KBM-7 (cell line): ENCODE measurements around the gene CXCL5.
"Not testable (repeated sequence)": the region's sequence is repeated elsewhere in the genome, so short reads cannot be mapped to it uniquely, and the experiment has no call there.

Experiments used
- DNase-seq: peaks from one replicate; pipeline ENCODE4 v3.0.0-alpha.2; 2015
- in situ Hi-C: fragments of 300-500 bp; cut with MboI; formaldehyde crosslinking; loops from 2 replicates; pipeline ENCODE4 v1.14.3; 2020; ENCODE audit warnings: low sequenced_read_pairs, low pct_unique_long_range_greater_than_20kb, mixed read lengths

Gene CXCL5

DNA sequence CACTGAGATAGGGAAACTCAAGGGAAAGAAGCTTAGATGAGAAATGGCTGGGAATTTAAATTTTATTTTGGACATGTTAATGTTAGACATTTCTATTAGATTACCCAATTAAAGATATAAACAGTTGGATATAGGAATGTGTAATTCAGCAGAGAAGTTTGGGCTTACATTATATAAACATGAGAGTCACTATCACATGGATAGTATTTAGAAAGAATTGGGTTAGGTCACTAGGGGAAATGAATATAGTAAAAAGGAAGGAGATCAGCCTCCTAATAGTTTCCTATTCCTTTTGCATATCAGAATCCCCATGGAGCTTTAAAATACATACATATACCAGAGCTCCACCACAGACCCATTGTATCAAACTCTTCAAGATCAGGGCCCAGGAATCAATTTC, 19.6 kb upstream of the CXCL5 start:
- in situ Hi-C loops = no loop called here

GRCh38 chr4:74016068-74016467, 17.6 kb upstream of the CXCL5 start:
- DNase-seq = peak; percentile 14
- in situ Hi-C loops = no loop called here

More for the DNA sequence above, 19.6 kb upstream of the CXCL5 start:
- no peak for DNase-seq

DNA sequence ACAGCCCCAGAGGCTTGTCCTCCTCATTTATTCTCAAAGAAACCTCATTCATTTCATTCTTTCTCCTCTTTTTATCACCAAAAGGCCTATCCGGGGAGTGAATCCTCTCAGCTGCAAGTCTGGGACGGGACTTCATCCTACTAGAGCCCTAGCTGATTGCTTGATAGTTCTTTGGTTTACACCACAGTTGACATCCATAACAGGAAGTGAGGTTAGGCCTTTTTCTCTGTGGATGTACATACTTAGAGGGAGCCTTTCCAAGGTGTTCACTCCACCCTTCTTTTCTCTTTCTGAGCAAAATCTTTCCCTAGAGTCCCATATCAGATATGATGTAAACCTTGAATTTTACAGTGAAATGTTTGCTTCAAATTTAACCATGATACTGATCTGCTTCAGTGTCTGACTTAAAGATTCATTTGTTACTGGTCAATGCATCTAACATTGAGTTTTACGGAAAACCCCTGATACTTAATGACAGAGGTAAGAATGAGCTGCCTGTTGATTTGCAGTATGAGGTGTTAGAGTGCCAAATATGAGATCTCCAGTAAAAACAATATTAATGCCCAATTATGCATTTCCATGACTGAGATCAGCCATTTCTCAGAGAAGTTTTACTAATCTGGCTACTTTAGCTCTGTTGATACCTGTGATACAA, 16.8 kb upstream of the CXCL5 start:
- in situ Hi-C loops = no loop called here
- no peak for DNase-seq

DNA sequence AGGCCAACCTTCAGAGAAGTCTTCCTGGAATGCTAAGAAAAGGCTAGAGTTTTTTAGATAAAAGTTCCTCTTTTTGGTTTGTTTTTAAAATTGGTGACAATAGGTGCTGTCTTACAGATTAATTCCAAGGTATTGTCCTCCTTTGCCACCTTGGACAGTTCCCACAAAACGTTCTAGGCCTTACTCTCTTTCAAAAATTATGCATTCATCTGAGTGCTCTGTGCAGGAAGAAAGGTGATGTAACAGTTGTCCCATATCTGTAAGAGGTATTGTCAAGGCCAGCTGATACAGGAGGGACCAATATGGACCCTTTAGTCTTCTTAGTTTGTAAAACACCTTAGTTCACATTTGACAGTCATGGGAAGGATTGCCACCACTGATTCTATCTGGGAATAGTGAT, 15.9 kb upstream of the CXCL5 start:
- in situ Hi-C loops = no loop called here

DNA sequence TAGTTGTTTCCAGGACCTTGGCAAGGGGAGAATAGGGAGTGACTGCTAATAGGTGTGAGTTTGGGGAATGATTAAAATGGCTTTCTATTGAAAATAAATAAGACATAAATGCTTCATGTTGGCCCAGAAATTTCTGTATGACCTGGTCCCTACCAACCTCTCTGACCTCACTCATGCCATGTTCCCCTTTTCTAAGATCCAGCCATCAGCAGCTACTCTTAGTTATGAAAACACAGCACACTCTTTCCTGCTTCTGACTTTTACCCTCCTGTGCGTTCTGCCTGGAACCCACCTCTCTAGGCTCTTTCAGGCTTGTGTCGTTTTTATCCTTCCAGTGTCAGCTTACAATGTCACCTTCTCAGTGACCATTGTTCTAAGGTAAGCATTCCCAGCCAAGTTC, 14.8 kb upstream of the CXCL5 start:
- in situ Hi-C loops = no loop called here
- DNase-seq = no peak

More for the DNA sequence above, 15.9 kb upstream of the CXCL5 start:
- peak; percentile 6 for DNase-seq

GRCh38 chr4:74012130-74012529, 13.7 kb upstream of the CXCL5 start:
- in situ Hi-C loops = no loop called here
- no peak for DNase-seq

GRCh38 chr4:74009307-74009706, 10.8 kb upstream of the CXCL5 start:
- DNase-seq = no peak
- in situ Hi-C loops = no loop called here

- no peak for DNase-seq
- in situ Hi-C loops = no loop called here
Observed at GRCh38 chr4:74006009-74006476, 7.6 kb upstream of the CXCL5 start.

- DNase-seq = no peak
- in situ Hi-C loops = no loop called here
Observed at GRCh38 chr4:74005528-74005927, 7.1 kb upstream of the CXCL5 start.

DNA sequence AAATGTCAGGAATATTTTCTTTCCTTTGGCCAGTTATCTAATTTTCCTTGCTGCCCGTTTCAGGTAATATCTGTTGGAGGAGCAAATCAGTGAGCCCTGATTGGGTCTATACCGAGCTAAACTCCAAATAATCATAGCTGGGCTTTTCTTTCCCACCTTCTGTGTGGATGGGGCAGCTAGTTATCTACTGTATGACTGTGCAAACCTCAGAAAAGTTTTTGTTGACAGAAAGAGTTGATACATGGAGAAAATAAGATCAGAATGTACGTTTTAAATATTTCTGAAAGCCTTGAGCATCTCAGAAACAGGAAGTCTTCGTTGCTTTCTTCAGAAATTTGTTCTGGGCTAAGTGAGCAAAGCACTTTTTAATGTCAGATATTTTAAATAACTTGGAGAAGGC, 6.2 kb upstream of the CXCL5 start:
- in situ Hi-C loops = no loop called here
- DNase-seq = no peak

DNA sequence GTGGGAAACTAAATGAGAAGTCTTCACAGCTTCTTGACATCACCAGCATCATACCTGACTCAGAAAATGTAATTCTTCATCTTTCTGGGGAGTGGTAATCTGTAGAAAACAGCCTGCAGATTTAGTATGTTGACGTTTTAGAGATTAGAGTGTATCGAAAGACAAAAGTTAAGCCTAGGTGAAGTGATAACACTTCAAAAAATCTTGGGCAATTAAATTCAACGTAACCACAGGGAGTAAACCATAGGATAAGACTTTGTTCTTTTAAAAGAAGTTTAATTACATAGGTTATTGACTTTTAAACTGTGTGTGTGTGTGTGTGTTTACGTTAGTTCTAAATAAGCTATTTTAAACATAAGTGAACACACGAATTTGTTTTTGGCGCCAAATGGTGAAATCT, 1.8 kb upstream of the CXCL5 start:
- no peak for DNase-seq
- in situ Hi-C loops = no loop called here

GRCh38 chr4:73992050-73992449, 6.4 kb downstream of the CXCL5 start:
- no peak for DNase-seq
- in situ Hi-C loops = no loop called here

GRCh38 chr4:73991742-73992000, 6.8 kb downstream of the CXCL5 start:
- no peak for DNase-seq
- in situ Hi-C loops = no loop called here

- in situ Hi-C loops = no loop called here
- no peak for DNase-seq
Observed at GRCh38 chr4:73990988-73991741, 7.3 kb downstream of the CXCL5 start.

GRCh38 chr4:73989928-73990327, 8.5 kb downstream of the CXCL5 start:
- DNase-seq = no peak
- in situ Hi-C loops = no loop called here

DNA sequence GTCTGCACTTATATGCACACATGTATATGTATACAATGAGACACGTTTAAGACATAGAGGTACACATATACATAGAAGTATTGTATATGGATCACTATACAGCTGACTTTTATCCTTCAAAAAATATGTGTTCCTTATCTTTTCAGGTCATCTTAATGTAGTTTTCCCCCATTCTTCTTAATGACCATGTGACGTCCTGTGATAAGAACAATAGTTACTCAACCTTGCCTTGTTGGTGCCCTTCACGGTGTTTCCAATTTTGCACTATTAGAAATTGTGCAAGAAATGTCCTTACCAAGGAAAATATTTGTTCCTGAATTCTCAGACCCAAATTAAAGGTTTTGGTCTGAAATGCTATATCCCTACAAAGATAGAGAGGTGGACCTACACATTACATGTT, 9.4 kb downstream of the CXCL5 start:
- DNase-seq = no peak
- in situ Hi-C loops = no loop called here

DNA sequence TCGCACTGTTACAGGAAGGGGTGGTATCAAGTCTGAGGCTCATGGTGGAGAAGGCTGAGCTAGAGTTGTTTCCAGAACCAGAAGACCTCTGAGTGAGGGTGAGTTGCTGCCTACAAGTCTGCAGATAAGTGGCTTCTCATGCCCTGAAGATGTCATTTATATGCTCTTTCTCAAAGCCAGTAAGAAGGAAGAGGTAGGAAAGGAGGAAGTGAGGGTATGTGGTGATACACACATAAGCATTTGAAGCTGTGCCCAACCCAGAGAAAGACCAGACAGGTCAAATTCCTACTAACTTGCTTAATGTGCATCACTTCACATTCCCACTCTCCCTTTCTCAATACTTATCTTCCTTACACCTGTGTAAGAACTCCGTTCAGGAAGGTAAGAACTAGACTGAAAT, 10.4 kb downstream of the CXCL5 start, which contains the start of gene PPBP:
PPBP (minus strand) TSS at position 130 of the 400 bp plus-strand sequence; CDS start at position 43, 87 bp downstream.
- in situ Hi-C loops = no loop called here
- DNase-seq = peak; percentile 9

DNA sequence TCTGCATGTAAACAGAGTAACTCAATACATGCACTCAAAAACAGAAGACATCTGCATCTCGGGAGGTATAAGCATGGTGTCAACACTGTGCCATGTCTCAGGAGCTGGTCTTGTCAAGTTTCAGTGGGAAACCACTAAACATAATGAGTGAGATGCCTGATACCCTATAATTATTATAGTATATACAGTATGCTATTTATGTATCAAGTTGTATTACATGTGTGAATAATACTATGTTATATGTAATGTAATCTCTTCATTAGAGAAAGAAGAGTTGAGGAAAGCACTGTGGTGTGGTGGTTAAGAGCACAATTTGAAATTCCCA, 13.0 kb downstream of the CXCL5 start:
- DNase-seq = no peak

DNA sequence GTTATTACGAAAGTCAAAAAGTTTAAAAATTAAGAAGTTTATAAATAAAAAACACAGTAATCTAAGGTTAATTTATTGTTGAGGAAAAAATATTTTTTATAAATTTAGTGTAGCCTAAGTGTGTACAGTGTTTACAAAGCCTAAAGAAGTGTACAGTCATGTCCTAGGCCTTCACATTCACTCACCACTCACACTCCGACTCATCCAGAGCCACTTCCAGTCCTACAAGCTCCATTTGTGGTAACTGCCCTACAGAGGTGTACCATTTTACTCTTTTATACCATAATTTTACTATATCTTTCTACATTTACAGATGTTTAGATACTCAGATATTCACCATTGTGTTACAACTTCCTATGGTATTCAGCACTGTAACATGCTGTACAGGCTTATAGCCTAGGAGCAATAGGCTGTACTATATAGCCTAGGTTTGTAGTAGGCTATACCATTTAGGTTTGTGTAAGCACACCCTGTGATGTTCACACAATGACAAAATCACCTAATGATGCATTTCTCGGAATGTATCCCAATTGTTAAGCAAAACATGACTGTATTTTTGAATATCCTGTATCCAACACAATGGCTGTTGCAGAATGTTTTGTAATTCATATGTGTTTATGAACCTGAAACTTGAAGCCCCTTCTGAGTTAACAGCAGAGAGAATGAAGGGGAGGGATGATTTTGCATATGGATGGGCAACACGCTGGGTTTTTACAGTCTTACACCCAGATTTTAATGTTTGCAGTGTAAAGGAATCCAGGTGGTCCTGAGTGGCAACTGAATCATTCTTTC, 13.5 kb downstream of the CXCL5 start:
- in situ Hi-C loops = no loop called here
- no peak for DNase-seq

More for the DNA sequence above, 13.0 kb downstream of the CXCL5 start:
- in situ Hi-C loops = no loop called here

GRCh38 chr4:73981175-73981574, 17.3 kb downstream of the CXCL5 start:
- DNase-seq, in situ Hi-C loops: not testable (repeated sequence)
